Measurements from ENCODE around the gene LRP11.

The LRP11 gene

DNA sequence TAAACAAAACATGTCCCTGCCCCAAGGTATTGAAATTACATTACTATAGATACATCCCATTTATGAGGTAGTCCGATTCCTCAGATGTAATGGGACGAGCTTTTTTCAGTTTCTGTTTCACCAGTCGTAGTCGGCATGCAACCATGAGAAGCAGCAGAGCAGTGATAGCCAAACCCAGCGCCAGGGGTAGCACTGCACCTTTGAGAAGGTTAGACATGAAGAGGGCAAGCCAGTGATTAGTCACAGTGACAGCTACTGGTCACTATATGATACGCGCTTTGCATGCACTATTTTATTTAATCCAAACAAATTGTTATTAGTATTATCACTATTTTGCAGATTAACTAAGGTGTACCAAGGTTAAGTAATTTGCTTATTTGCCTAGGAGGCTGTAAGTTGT, 43.7 kb downstream of the LRP11 start:
- Histone ChIP-seq H3K4me3 (replicated peaks; ENCODE audit: insufficient read depth, low read length) (no peak overlapping the region), H3K27ac (replicated peaks) (no peak overlapping the region), H3K27me3 (ENCODE audit: insufficient read depth, poor library complexity, severe bottlenecking) (no peaks in the 10 kb centered on the region)
- DNase-seq (ENCODE audit: low read depth in 1 of 2, low spot score in 1 of 2) = no peak
- TF ChIP-seq, protein P1, sequence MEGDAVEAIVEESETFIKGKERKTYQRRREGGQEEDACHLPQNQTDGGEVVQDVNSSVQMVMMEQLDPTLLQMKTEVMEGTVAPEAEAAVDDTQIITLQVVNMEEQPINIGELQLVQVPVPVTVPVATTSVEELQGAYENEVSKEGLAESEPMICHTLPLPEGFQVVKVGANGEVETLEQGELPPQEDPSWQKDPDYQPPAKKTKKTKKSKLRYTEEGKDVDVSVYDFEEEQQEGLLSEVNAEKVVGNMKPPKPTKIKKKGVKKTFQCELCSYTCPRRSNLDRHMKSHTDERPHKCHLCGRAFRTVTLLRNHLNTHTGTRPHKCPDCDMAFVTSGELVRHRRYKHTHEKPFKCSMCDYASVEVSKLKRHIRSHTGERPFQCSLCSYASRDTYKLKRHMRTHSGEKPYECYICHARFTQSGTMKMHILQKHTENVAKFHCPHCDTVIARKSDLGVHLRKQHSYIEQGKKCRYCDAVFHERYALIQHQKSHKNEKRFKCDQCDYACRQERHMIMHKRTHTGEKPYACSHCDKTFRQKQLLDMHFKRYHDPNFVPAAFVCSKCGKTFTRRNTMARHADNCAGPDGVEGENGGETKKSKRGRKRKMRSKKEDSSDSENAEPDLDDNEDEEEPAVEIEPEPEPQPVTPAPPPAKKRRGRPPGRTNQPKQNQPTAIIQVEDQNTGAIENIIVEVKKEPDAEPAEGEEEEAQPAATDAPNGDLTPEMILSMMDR (IDR thresholded peaks at IDR 0.05; ENCODE audit: insufficient read depth, low read length) = no peak
- TF ChIP-seq POLR2AphosphoS5 (IDR thresholded peaks at IDR 0.05; ENCODE audit: low read depth) (no peak), SPI1 (IDR thresholded peaks at IDR 0.05; ENCODE audit: borderline replicate concordance, low read depth) (no peak), GABPA (IDR thresholded peaks at IDR 0.05; ENCODE audit: low read depth) (no peak)
- TF ChIP-seq, protein P2, sequence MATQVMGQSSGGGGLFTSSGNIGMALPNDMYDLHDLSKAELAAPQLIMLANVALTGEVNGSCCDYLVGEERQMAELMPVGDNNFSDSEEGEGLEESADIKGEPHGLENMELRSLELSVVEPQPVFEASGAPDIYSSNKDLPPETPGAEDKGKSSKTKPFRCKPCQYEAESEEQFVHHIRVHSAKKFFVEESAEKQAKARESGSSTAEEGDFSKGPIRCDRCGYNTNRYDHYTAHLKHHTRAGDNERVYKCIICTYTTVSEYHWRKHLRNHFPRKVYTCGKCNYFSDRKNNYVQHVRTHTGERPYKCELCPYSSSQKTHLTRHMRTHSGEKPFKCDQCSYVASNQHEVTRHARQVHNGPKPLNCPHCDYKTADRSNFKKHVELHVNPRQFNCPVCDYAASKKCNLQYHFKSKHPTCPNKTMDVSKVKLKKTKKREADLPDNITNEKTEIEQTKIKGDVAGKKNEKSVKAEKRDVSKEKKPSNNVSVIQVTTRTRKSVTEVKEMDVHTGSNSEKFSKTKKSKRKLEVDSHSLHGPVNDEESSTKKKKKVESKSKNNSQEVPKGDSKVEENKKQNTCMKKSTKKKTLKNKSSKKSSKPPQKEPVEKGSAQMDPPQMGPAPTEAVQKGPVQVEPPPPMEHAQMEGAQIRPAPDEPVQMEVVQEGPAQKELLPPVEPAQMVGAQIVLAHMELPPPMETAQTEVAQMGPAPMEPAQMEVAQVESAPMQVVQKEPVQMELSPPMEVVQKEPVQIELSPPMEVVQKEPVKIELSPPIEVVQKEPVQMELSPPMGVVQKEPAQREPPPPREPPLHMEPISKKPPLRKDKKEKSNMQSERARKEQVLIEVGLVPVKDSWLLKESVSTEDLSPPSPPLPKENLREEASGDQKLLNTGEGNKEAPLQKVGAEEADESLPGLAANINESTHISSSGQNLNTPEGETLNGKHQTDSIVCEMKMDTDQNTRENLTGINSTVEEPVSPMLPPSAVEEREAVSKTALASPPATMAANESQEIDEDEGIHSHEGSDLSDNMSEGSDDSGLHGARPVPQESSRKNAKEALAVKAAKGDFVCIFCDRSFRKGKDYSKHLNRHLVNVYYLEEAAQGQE (IDR thresholded peaks at IDR 0.05; ENCODE audit: insufficient replicate concordance, low read depth) = no peak

DNA sequence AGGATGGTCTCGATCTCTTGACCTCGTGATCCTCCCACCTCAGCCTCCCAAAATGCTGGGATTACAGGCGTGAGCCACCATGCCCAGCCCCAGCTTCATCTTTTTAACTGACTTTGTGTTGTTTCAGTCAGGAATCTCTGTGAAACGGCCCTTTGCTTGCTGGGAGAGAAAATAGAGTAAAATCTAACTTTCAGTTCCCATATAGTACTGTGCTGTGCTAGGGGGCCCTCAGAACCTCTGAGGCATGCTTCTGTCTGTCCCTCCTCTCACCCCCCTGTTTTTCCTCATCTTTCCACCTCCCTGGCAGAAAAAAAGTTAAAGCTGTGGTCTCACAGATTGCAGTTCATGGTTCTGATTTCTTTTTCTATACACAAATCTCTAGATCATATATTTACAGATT, 48.4 kb downstream of the LRP11 start:
- H3K4me3 ChIP-seq (replicated peaks; ENCODE audit: insufficient read depth, low read length) = no peak overlapping the region
- no peak overlapping the region for H3K27ac ChIP-seq (replicated peaks)
- H3K27me3 ChIP-seq (ENCODE audit: insufficient read depth, poor library complexity, severe bottlenecking) = no peaks in the 10 kb centered on the region
- TF ChIP-seq, protein P2 (IDR thresholded peaks at IDR 0.05; ENCODE audit: insufficient replicate concordance, low read depth) = no peak
- TF ChIP-seq SPI1 (IDR thresholded peaks at IDR 0.05; ENCODE audit: borderline replicate concordance, low read depth) (no peak), GABPA (IDR thresholded peaks at IDR 0.05; ENCODE audit: low read depth) (no peak), POLR2AphosphoS5 (IDR thresholded peaks at IDR 0.05; ENCODE audit: low read depth) (no peak)
- TF ChIP-seq, protein P1 (IDR thresholded peaks at IDR 0.05; ENCODE audit: insufficient read depth, low read length) = no peak
- DNase-seq (ENCODE audit: low read depth in 1 of 2, low spot score in 1 of 2) = no peak

DNA sequence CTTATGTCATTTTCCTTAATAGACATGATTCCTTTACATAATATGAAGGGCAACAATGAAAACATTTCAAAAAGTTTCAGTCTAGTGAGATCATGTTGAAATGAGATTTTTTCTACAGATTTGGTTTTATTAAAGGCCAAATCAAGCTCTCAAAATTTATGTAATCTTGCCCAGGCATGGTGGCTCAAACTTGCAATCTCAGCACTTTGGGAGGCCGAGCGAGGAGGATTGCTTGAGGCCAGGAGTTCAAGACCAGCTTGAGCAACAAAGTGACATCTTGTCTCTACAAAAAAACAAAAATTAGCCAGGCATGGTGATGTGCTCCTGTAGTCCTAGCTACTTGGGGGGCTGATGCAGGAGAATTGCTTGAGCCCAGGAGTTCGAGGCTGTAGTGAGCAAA, 50.8 kb downstream of the LRP11 start:
- DNase-seq (ENCODE audit: low read depth in 1 of 2, low spot score in 1 of 2) = no peak
- Histone ChIP-seq H3K27ac (replicated peaks) (no peak overlapping the region), H3K27me3 (ENCODE audit: insufficient read depth, poor library complexity, severe bottlenecking) (no peaks in the 10 kb centered on the region), H3K4me3 (replicated peaks; ENCODE audit: insufficient read depth, low read length) (no peak overlapping the region)
- TF ChIP-seq, protein P2 (IDR thresholded peaks at IDR 0.05; ENCODE audit: insufficient replicate concordance, low read depth) = no peak
- TF ChIP-seq, protein P1 (IDR thresholded peaks at IDR 0.05; ENCODE audit: insufficient read depth, low read length) = no peak
- TF ChIP-seq POLR2AphosphoS5 (IDR thresholded peaks at IDR 0.05; ENCODE audit: low read depth) = no peak

All from HL-60 (cell line).